ENCODE measurements around the gene CABP4. TPM values are rescaled to one million over a fixed set of nuclear protein-coding genes. Genes with fewer than 3 reads are reported as not detected.

Gene CABP4
- total RNA-seq, 1 experiment from 2014 or later: 0.55 TPM

- H3K9ac ChIP-seq (ENCODE audit: low read length): no peak overlapping the region
- H3K79me2 ChIP-seq (ENCODE audit: low read length): peaks cover 3% of the 10 kb centered on the region; the same call in 1 of the 2 replicates
- peaks cover 35% of the 10 kb centered on the region; the same call in 1 of the 2 replicates for H3K36me3 ChIP-seq (ENCODE audit: low read depth, low read length)
- intact Hi-C loops (cut with micrococcal nuclease): no loop called here
- H3K27me3 ChIP-seq (ENCODE audit: low read length): no peaks in the 10 kb centered on the region
- DNase-seq (no peak), ATAC-seq (no peak)
- H3K27ac ChIP-seq (ENCODE audit: low read length): no peak overlapping the region
- no peaks in the 10 kb centered on the region for H4K20me1 ChIP-seq (ENCODE audit: low read length)
- H2AFZ ChIP-seq (ENCODE audit: low read length): no peak overlapping the region
- no peak overlapping the region for H3K4me2 ChIP-seq (ENCODE audit: low read length)
- ChIA-PET POLR2A (ENCODE audit: unreplicated experiment) (no interaction called here), CTCF (no interaction called here)
- no peak overlapping the region for H3K4me3 ChIP-seq (ENCODE audit: low read length)
- no peaks in the 10 kb centered on the region for H3K4me1 ChIP-seq (ENCODE audit: insufficient read depth, low read length)
- BruUV-seq (replicated peaks): no TSS peak
- H3K9me3 ChIP-seq (ENCODE audit: low read length): no peaks in the 10 kb centered on the region
- H3K9me2 ChIP-seq (replicated peaks; ENCODE audit: low read length): no peaks in the 10 kb centered on the region
- no peak for TF ChIP-seq EZH2 (IDR thresholded peaks at IDR 0.05; ENCODE audit: low read length, unreplicated experiment)
- TF ChIP-seq CTCF (conservative IDR thresholded peaks at IDR 0.05; ENCODE audit: low read depth, low read length): no peak
- no peak for TF ChIP-seq EZH2phosphoT487 (IDR thresholded peaks at IDR 0.05; ENCODE audit: borderline replicate concordance, low read length)
- peaks cover 9% of the 10 kb centered on the region for H3F3A ChIP-seq (ENCODE audit: low read length, unreplicated experiment)
Measured at GRCh38 chr11:67436459-67437081, 18.6 kb upstream of the CABP4 start.

- no peak within 1 kb of the TSS for H3K27ac ChIP-seq (ENCODE audit: low read length)
- peaks cover 29% of the 10 kb centered on the region; the same call in 1 of the 2 replicates for H3K36me3 ChIP-seq (ENCODE audit: low read depth, low read length)
- POLR2A ChIA-PET (ENCODE audit: unreplicated experiment): no interaction called here
- intact Hi-C loops (cut with micrococcal nuclease): no loop called here
- TF ChIP-seq EZH2 (IDR thresholded peaks at IDR 0.05; ENCODE audit: low read length, unreplicated experiment) (no peak), EZH2phosphoT487 (IDR thresholded peaks at IDR 0.05; ENCODE audit: borderline replicate concordance, low read length) (no peak), CTCF (conservative IDR thresholded peaks at IDR 0.05; ENCODE audit: low read depth, low read length) (no peak)
- no TSS peak for BruUV-seq (replicated peaks)
- CTCF ChIA-PET: no interaction called here
- no peak within 1 kb of the TSS for H3K4me3 ChIP-seq (ENCODE audit: low read length)
- no peaks in the 10 kb centered on the region for H3K9me3 ChIP-seq (ENCODE audit: low read length)
- no peaks in the 10 kb centered on the region for H4K20me1 ChIP-seq (ENCODE audit: low read length)
- H3K4me2 ChIP-seq (ENCODE audit: low read length): no peak within 1 kb of the TSS
- no peaks in the 10 kb centered on the region for H3K27me3 ChIP-seq (ENCODE audit: low read length)
- ATAC-seq (no peak), DNase-seq (no peak)
- H3K4me1 ChIP-seq (ENCODE audit: insufficient read depth, low read length): no peaks in the 10 kb centered on the region
- H3K79me2 ChIP-seq (ENCODE audit: low read length): no peaks in the 10 kb centered on the region
- H3K9ac ChIP-seq (ENCODE audit: low read length): no peak within 1 kb of the TSS
- H3F3A ChIP-seq (ENCODE audit: low read length, unreplicated experiment): peaks cover 9% of the 10 kb centered on the region
- H2AFZ ChIP-seq (ENCODE audit: low read length): no peak within 1 kb of the TSS
- no peaks in the 10 kb centered on the region for H3K9me2 ChIP-seq (replicated peaks; ENCODE audit: low read length)
Measured at GRCh38 chr11:67437082-67437808, 17.9 kb upstream of the CABP4 start, which contains the start of gene PTPRCAP. PTPRCAP (minus strand) TSS chr11:67437682; CDS start chr11:67437619, 63 bp downstream.

- H3F3A ChIP-seq (ENCODE audit: low read length, unreplicated experiment): peaks cover 9% of the 10 kb centered on the region
- H3K27me3 ChIP-seq (ENCODE audit: low read length): no peaks in the 10 kb centered on the region
- intact Hi-C loops (cut with micrococcal nuclease): no loop called here
- DNase-seq: no peak
- H3K27ac ChIP-seq (ENCODE audit: low read length): no peak overlapping the region
- no peaks in the 10 kb centered on the region for H3K9me2 ChIP-seq (replicated peaks; ENCODE audit: low read length)
- no TSS peak for BruUV-seq (replicated peaks)
- H2AFZ ChIP-seq (ENCODE audit: low read length): no peak overlapping the region
- no peak for TF ChIP-seq CTCF (conservative IDR thresholded peaks at IDR 0.05; ENCODE audit: low read depth, low read length)
- TF ChIP-seq EZH2phosphoT487 (IDR thresholded peaks at IDR 0.05; ENCODE audit: borderline replicate concordance, low read length): no peak
- no peak for TF ChIP-seq EZH2 (IDR thresholded peaks at IDR 0.05; ENCODE audit: low read length, unreplicated experiment)
- no peak overlapping the region for H3K4me2 ChIP-seq (ENCODE audit: low read length)
- POLR2A ChIA-PET (ENCODE audit: unreplicated experiment): no interaction called here
- no peak overlapping the region for H3K9ac ChIP-seq (ENCODE audit: low read length)
- H3K4me1 ChIP-seq (ENCODE audit: insufficient read depth, low read length): no peaks in the 10 kb centered on the region
- peaks cover 25% of the 10 kb centered on the region; the same call in 1 of the 2 replicates for H3K36me3 ChIP-seq (ENCODE audit: low read depth, low read length)
- no peaks in the 10 kb centered on the region for H3K9me3 ChIP-seq (ENCODE audit: low read length)
- CTCF ChIA-PET: no interaction called here
- no peak overlapping the region for H3K4me3 ChIP-seq (ENCODE audit: low read length)
- no peak for ATAC-seq
- H3K79me2 ChIP-seq (ENCODE audit: low read length): 0 out of 2 replicates have a peak, but pooled peaks cover 3% of the 10 kb centered on the region
- H4K20me1 ChIP-seq (ENCODE audit: low read length): no peaks in the 10 kb centered on the region
Measured at GRCh38 chr11:67437809-67438157, 17.4 kb upstream of the CABP4 start.

Data from PC-3 (cell line).